GM12878 (cell line): ENCODE results near the gene SUN5. TPM values are rescaled to one million over a fixed set of nuclear protein-coding genes. Genes with fewer than 3 reads are reported as not detected.

Experiments used
- ATAC-seq: fragments of 200-7000 bp; cut with Tn5 transposase; 3 replicates; pipeline ENCODE4 v1.9.1; 2020; ENCODE audit warnings: mild to moderate bottlenecking, moderate library complexity
- BruUV-seq: library from RNA; stranded (reverse); fragments of 400-500 nt; replicated peaks from 2 replicates; lab custom pipeline; 2021; lab: Mats Ljungman, UMichigan
- CTCF ChIA-PET: fragments of 300-600 bp; sonication (Branson Sonifier 250); formaldehyde crosslinking; extraction: SDS; loops from one replicate; lab custom pipeline; 2021; ENCODE audit warnings: inconsistent platforms; lab: Yijun Ruan, JAX
- POLR2A ChIA-PET: fragments of 350-600 bp; formaldehyde crosslinking; extraction: SDS; loops from one replicate; lab custom pipeline; 2021; ENCODE audit warnings: inconsistent platforms; lab: Charles Lee
- RAD21 ChIA-PET: fragments of 300-600 bp; sonication (Branson Sonifier 250); formaldehyde crosslinking; loops from one replicate; lab custom pipeline; 2023; ENCODE audit warnings: antibody characterized with exemption; ENCODE audit not compliant: unreplicated experiment; lab: Charles Lee
- SMC1A ChIA-PET: fragments of 300-600 bp; sonication (Branson Sonifier 250); formaldehyde crosslinking; loops from one replicate; lab custom pipeline; 2023; ENCODE audit not compliant: unreplicated experiment, uncharacterized antibody; lab: Charles Lee
- DNase-seq: peaks from one replicate; pipeline ENCODE4 v3.0.0-alpha.2; 2011; ENCODE audit warnings: low read depth, low spot score
- FAIRE-seq: peaks from 3 replicates; lab custom pipeline; 2011; peaks lifted over from hg19 to GRCh38; lab: Jason Lieb, UNC
- H2AFZ ChIP-seq: 2 replicates; pipeline ENCODE4 v1.6.0; 2011; ENCODE audit warnings: low read depth, low read length, control low read depth; ENCODE audit not compliant: control insufficient read depth
- H3K27ac ChIP-seq: 2 replicates; pipeline ENCODE4 v1.5.1; 2011; ENCODE audit warnings: control low read depth; ENCODE audit not compliant: control insufficient read depth, insufficient read depth
- H3K27me3 ChIP-seq, 2 experiments: replicated peaks in 1 of 2; 2 replicates each; pipeline versions ENCODE4 v1.6.0 to v1.6.1; 2011; ENCODE audit warnings: low read length in 1 of 2; ENCODE audit not compliant: control insufficient read depth in 2 of 2, insufficient read depth in 2 of 2
- H3K36me3 ChIP-seq, 2 experiments: 2 replicates each; pipeline ENCODE4 v1.5.1; 2011; ENCODE audit warnings: low read length in 1 of 2; ENCODE audit not compliant: control insufficient read depth in 2 of 2, insufficient read depth in 2 of 2
- H3K4me1 ChIP-seq: 2 replicates; pipeline ENCODE4 v1.6.1; 2011; ENCODE audit warnings: mild to moderate bottlenecking, low read length, moderate library complexity, mixed read lengths; ENCODE audit not compliant: control insufficient read depth, insufficient read depth
- H3K4me2 ChIP-seq: 2 replicates; pipeline ENCODE4 v1.6.0; 2011; ENCODE audit warnings: control low read depth; ENCODE audit not compliant: control insufficient read depth, insufficient read depth
- H3K4me3 ChIP-seq: fragments of 200-600 bp; sonication (generic); 2 replicates; pipeline ENCODE4 v1.5.1; 2016
- H3K79me2 ChIP-seq: 2 replicates; pipeline ENCODE4 v1.6.0; 2011; ENCODE audit warnings: low read length; ENCODE audit not compliant: control insufficient read depth, insufficient read depth
- H3K9ac ChIP-seq: 2 replicates; pipeline ENCODE4 v1.8.0; 2011; ENCODE audit warnings: low read length, control low read depth, mixed read lengths; ENCODE audit not compliant: control insufficient read depth, insufficient read depth
- H3K9me3 ChIP-seq: replicated peaks from 3 replicates; pipeline ENCODE4 v1.5.1; 2011; ENCODE audit warnings: mild to moderate bottlenecking, low read length; ENCODE audit not compliant: control insufficient read depth, insufficient read depth
- H4K20me1 ChIP-seq: 2 replicates; pipeline ENCODE4 v1.6.0; 2011; ENCODE audit not compliant: control insufficient read depth, insufficient read depth
- CBX5 ChIP-seq: sonication (generic); IDR thresholded peaks from 2 replicates; pipeline ENCODE4 v1.6.1; 2016; ENCODE audit warnings: low read depth, moderate library complexity, mild to moderate bottlenecking, inconsistent platforms
- E4F1 ChIP-seq: fragments of 450-650 bp; IDR thresholded peaks from 2 replicates; pipeline ENCODE4 v1.6.1; 2018; ENCODE audit warnings: borderline replicate concordance, mild to moderate bottlenecking; ENCODE audit not compliant: partially characterized antibody
- IRF4 ChIP-seq: IDR thresholded peaks from 2 replicates; pipeline ENCODE4 v1.6.1; 2011; ENCODE audit warnings: low read depth, low read length
- MEF2A ChIP-seq: IDR thresholded peaks from 2 replicates; pipeline ENCODE4 v1.6.1; 2011; ENCODE audit warnings: low read depth, mild to moderate bottlenecking, low read length, moderate library complexity; ENCODE audit not compliant: insufficient read depth
- NR2F1 ChIP-seq: fragments of 450-650 bp; conservative IDR thresholded peaks from 2 replicates; pipeline ENCODE4 v1.6.1; 2017; ENCODE audit warnings: mild to moderate bottlenecking
- SP1 ChIP-seq: IDR thresholded peaks from one replicate; pipeline ENCODE4 v1.6.1; 2011; ENCODE audit warnings: low read depth, low read length
- ZNF207 ChIP-seq: fragments of 450-650 bp; IDR thresholded peaks from 2 replicates; pipeline ENCODE4 v1.6.1; 2014; ENCODE audit warnings: antibody characterized with exemption, mild to moderate bottlenecking, borderline replicate concordance
- ZNF24 ChIP-seq: fragments of 450-650 bp; IDR thresholded peaks from 2 replicates; pipeline ENCODE4 v1.6.1; 2017; ENCODE audit warnings: antibody characterized with exemption, mild to moderate bottlenecking
- WGBS: methylation state at CpG from one replicate; pipeline ENCODE4 v1.1.6; 2016; ENCODE audit warnings: low lambda C conversion rate; ENCODE audit not compliant: insufficient replicate concordance, insufficient coverage; ENCODE audit errors: missing lambda C conversion rate; 5-methylcytosine and 5-hydroxymethylcytosine counted together
- in situ Hi-C: fragments of 300-500 bp; cut with MboI; formaldehyde crosslinking; loops from 9 replicates; pipeline ENCODE4 v1.14.3; 2018; ENCODE audit warnings: mixed read lengths
- intact Hi-C: fragments of 100-400 bp; cut with micrococcal nuclease; formaldehyde crosslinking; loops from one replicate; pipeline ENCODE4 v1.14.2; 2022; ENCODE audit not compliant: unreplicated experiment
- polyA plus RNA-seq, 11 experiments: library from polyadenylated mRNA; depleted of rRNA in 4 of 11; unstranded in 6 of 11; stranded (reverse) in 5 of 11; fragments of >200 nt; fragmentation: Nextera tagmentation in 4 of 11; fragmentation: Illumina TruSeq in 1 of 11; extraction: Ambion mirVana in 4 of 11; extraction: Trizol in 1 of 11; gene quantifications; 1 replicate in 1 of 11; 2 replicates in 10 of 11; pipeline versions ENCODE4 v1.2.1 to v1.2.3, GENCODE V29; 2011 to 2016; ENCODE audit warnings: inconsistent platforms in 2 of 11, missing spikeins in 2 of 11, low read depth in 1 of 11
- total RNA-seq, 4 experiments: library from RNA; depleted of rRNA in 3 of 4; stranded (reverse); fragments of >200 nt in 3 of 4; fragmentation: Illumina TruSeq in 1 of 4; extraction: Trizol in 1 of 4; gene quantifications; 2 replicates each; pipeline versions ENCODE4 v1.2.1 to v1.2.3, GENCODE V29; 2013 to 2021
- TF ChIP-seq, protein P1 (sequence below): IDR thresholded peaks from 2 replicates; pipeline ENCODE4 v1.6.1; 2011; ENCODE audit warnings: low read depth, low read length, improper control_type of control experiment, borderline replicate concordance
- TF ChIP-seq, protein P2 (sequence below): fragments of 450-650 bp; formaldehyde crosslinking; IDR thresholded peaks from 2 replicates; pipeline ENCODE4 v1.5.0; 2022; ENCODE audit warnings: mild to moderate bottlenecking, missing genetic modification characterization

The SUN5 gene
- total and polyA plus RNA-seq, 10 of the 15 experiments (the other 5 are each of a cell fraction or from before 2014, with no cell fraction given) = not detected

- H2AFZ ChIP-seq = no peak overlapping the region
- no peaks in the 10 kb centered on the region for H4K20me1 ChIP-seq
- intact Hi-C loops (no loop called here), in situ Hi-C loops (no loop called here)
- ChIA-PET POLR2A (no interaction called here), CTCF (no interaction called here), SMC1A (no interaction called here), RAD21 (no interaction called here)
- H3K9me3 ChIP-seq = no peaks in the 10 kb centered on the region; the same call in 2 of the 3 replicates
- no peaks in the 10 kb centered on the region; a peak in 1 of 4 replicates for H3K27me3 ChIP-seq
- FAIRE-seq (no peak), ATAC-seq (no peak), DNase-seq (no peak)
- H3K4me2 ChIP-seq = no peak overlapping the region
- H3K4me1 ChIP-seq = no peaks in the 10 kb centered on the region
- H3K36me3 ChIP-seq = no peaks in the 10 kb centered on the region
- TF ChIP-seq MEF2A (no peak), IRF4 (no peak), E4F1 (no peak), CBX5 (no peak), ZNF24 (no peak), SP1 (no peak), NR2F1 (no peak), ZNF207 (no peak)
- TF ChIP-seq, protein P1, sequence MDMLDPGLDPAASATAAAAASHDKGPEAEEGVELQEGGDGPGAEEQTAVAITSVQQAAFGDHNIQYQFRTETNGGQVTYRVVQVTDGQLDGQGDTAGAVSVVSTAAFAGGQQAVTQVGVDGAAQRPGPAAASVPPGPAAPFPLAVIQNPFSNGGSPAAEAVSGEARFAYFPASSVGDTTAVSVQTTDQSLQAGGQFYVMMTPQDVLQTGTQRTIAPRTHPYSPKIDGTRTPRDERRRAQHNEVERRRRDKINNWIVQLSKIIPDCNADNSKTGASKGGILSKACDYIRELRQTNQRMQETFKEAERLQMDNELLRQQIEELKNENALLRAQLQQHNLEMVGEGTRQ = no peak
- TF ChIP-seq, protein P2, sequence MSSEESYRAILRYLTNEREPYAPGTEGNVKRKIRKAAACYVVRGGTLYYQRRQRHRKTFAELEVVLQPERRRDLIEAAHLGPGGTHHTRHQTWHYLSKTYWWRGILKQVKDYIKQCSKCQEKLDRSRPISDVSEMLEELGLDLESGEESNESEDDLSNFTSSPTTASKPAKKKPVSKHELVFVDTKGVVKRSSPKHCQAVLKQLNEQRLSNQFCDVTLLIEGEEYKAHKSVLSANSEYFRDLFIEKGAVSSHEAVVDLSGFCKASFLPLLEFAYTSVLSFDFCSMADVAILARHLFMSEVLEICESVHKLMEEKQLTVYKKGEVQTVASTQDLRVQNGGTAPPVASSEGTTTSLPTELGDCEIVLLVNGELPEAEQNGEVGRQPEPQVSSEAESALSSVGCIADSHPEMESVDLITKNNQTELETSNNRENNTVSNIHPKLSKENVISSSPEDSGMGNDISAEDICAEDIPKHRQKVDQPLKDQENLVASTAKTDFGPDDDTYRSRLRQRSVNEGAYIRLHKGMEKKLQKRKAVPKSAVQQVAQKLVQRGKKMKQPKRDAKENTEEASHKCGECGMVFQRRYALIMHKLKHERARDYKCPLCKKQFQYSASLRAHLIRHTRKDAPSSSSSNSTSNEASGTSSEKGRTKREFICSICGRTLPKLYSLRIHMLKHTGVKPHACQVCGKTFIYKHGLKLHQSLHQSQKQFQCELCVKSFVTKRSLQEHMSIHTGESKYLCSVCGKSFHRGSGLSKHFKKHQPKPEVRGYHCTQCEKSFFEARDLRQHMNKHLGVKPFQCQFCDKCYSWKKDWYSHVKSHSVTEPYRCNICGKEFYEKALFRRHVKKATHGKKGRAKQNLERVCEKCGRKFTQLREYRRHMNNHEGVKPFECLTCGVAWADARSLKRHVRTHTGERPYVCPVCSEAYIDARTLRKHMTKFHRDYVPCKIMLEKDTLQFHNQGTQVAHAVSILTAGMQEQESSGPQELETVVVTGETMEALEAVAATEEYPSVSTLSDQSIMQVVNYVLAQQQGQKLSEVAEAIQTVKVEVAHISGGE (CRISPR knock-in tag) = no peak
- BruUV-seq = no TSS peak
- no peak overlapping the region for H3K27ac ChIP-seq
- no peaks in the 10 kb centered on the region for H3K79me2 ChIP-seq
- no peak overlapping the region for H3K4me3 ChIP-seq
- H3K9ac ChIP-seq = no peak overlapping the region
- 0% methylated on average over 1 of the region's 1 CpG for WGBS
These were observed 39.5 kb upstream of the SUN5 start for GRCh38 chr20:33043731-33044181.
